GM12864 (cell line): ENCODE measurements around the gene MYL12A.
A peak's percentile ranks its signal among the peaks of the same experiment; 100 is the strongest.

Experiments
- DNase-seq: peaks from one replicate; pipeline ENCODE4 v3.0.0-alpha.2; 2011; ENCODE audit warnings: low read depth
- H3K4me3 ChIP-seq: 2 replicates; pipeline ENCODE4 v1.5.1; 2011; ENCODE audit warnings: mild to moderate bottlenecking, low read depth, low read length, control low read depth
- CTCF ChIP-seq: IDR thresholded peaks from 2 replicates; pipeline ENCODE4 v1.5.1; 2011; ENCODE audit warnings: low read depth, mild to moderate bottlenecking, moderate library complexity, low read length, control low read depth, inconsistent platforms; ENCODE audit errors: missing control alignments

MYL12A gene

GRCh38 chr18:3254725-3255124 is 7.1 kb downstream of the MYL12A start:
- TF ChIP-seq CTCF, result no peak
- H3K4me3 ChIP-seq, result no peak overlapping the region
- DNase-seq, result no peak

GRCh38 chr18:3255611-3256165 is 8.1 kb downstream of the MYL12A start:
- no peak for TF ChIP-seq CTCF
- DNase-seq, result no peak
- no peak overlapping the region for H3K4me3 ChIP-seq

GRCh38 chr18:3256693-3257626 is 9.4 kb downstream of the MYL12A start:
- DNase-seq, result no peak
- no peak overlapping the region for H3K4me3 ChIP-seq
- TF ChIP-seq CTCF, result no peak

GRCh38 chr18:3257627-3258120 is 10.1 kb downstream of the MYL12A start:
- no peak overlapping the region for H3K4me3 ChIP-seq
- no peak for TF ChIP-seq CTCF
- no peak for DNase-seq

GRCh38 chr18:3260995-3261372 is 13.4 kb downstream of the MYL12A start:
- H3K4me3 ChIP-seq, result peak overlapping the region; percentile 95
- no peak for TF ChIP-seq CTCF
- DNase-seq, result no peak

GRCh38 chr18:3261373-3262233 is 14.0 kb downstream of the MYL12A start, which contains the start of gene MYL12B:
MYL12B (plus strand) TSS chr18:3262133; CDS start chr18:3272899, 10,766 bp downstream.
- DNase-seq, result no peak
- peak within 1 kb of the TSS; percentile 95 for H3K4me3 ChIP-seq
- TF ChIP-seq CTCF, result no peak
